Putamen (tissue), 1 donor: ENCODE measurements around the gene MED15.

Experiments
- DNase-seq: peaks from one replicate; pipeline ENCODE4 v3.0.0-alpha.2; 2016; ENCODE audit warnings: low spot score

The MED15 gene

DNA sequence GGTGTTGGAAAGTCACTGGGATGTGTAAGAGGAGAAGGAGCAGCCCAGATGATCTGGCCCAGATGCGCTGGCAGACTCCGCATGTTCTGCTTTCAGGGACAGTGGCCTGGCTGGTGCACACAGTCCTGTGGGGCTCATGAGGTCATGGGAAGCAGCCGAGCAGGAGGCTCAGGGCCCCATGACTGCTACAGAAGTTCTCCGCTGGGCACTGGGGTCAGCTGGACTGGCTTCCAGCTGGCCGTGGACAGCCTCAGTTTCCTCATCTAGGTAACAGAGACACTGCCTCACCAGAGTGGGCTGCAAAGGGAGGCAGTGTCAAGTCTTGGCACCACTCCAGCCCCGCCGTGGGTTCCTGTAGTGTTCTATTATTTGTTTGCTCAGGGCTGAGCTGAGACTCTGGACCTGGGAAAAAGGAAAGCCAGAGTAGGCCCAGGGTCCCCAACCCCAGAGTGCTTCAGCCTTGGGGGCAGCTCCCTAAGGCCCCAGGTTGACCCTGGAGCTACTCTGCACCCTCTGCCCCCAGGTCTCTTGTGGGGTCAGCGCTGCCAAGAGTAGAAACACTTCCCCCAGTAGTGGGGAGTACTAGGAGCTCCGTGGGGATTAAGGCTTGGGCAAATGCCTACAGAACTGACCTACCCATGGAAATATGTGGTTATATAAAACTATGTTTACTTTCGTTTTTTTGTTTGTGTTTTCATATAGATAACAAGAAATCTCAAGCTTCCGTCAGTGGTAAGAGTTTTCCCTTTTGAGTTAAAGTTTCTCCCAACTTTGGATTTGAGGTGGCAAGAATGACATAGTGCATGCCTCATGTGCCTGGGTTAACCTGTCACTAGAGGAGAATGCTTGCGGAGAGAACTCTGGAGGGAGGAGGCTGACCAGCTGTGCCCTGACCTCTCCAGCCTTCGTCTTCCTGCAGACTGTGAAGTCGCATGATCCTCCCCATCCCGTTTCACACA is 45.3 kb downstream of the MED15 start:
- no peak for DNase-seq

DNA sequence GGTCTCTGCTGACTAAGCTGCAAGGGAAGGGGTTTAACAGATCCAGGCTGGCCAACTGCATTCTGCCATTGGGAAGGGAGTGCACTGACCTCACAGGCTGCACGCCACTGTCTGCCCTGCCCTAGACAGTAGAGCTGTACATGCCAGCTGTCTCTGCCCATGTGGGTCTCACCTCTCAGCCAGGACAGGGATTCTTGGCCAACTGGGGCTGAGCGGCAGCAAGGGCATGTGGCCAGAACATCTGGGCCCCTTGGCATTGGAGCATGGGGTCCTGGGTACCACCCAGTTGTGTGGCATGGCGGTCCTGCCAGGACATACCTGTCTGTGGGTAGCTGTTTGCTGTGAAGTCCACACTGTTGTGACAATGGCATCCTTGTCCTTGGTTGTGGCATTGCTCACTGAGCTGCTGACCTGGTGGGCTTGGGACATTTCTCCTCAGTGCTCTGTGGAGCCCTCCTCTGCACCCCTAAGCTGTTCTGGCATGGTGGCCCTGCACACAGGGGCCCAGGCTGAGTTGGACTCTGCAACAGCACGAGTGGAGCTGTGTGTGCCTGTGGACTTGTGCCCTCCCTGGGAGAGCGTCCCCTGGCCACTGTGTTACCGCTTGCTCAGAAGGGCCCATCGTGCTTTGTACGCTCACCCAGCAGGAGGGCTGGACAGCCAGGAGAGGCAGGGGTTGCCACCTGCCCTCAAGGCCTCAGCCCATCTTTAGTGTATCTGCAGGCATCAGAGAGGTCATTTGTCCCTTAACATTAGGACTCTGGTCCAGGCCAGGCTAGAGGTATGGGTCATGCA is 46.7 kb downstream of the MED15 start:
- DNase-seq = no peak

DNA sequence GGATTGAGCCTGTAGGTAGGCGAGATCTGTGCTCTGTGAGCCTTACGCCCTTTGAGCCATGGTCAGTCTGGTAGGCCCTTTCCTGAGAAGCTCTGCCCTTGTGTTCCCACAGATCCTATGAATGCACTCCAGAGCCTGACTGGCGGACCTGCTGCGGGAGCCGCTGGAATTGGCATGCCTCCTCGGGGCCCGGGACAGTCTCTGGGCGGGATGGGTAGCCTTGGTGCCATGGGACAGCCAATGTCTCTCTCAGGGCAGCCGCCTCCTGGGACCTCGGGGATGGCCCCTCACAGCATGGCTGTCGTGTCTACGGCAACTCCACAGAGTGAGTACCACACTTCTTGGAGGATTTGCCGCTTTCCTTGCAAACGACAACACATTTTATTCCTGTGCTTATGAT is 47.4 kb downstream of the MED15 start:
- no peak for DNase-seq

DNA sequence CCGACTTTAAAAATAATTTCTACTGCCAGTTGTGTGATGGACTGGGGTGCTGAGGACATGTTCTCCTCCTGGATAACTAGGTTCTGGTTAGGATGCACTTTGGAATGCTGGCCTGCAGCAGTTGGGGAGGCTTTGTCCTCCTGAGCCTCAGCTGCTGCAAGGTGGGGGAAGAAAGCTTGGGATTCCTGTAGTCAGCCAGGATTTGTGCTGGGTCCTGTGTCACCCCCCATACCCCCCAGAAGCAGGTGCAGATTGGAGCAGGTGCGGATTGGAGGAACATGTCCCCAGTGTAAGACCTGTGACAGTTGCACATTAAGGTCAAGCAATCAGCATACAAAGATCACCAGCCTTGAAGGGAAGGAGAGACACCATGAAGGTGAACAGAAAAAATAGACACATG is 51.1 kb downstream of the MED15 start:
- no peak for DNase-seq

DNA sequence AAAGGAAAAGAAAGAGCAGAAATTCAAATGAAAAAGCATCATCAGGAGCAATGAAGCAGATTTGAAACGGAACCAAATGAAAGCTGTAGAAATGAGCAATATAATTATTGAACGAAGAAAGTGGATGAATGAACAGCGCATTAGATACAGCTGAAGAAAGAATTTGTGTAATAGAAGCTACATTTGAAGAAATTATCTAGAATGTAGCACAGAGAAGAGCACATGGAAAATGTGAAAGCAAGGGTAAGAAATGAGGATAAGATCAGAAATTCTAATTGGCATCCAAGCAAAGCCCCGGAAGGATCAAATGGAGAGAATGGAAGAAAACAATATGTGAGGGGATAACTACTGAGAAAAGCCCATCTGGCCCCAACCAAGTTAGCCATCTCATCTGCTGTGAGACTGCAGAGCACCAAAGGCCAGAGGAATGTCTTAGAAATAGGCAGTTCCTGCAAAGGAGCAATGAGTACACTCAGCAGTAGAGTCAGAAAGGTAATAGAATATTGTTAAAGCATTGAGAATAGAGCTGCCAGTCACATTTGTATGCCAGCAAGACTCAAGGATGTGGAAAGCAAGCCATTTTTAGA is 51.9 kb downstream of the MED15 start:
- no peak for DNase-seq

DNA sequence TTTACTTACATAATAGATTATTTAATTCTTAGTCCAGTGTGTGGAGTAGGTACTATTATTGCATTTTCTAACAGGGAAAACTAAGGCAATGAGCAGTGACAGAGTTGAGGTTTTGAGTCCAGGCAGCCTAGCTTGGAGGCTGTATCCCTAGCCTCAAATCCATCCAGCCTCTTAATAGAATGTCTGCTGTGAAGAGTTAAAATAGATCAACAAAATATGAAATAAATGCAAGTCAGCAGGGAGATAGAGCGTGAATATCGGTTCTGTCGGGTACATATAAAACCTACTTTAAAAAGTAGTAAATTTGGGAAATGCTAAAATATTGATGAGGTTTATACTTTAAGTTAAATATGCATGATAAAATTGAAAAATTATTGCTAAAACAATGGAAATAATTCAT is 53.3 kb downstream of the MED15 start:
- DNase-seq = no peak

DNA sequence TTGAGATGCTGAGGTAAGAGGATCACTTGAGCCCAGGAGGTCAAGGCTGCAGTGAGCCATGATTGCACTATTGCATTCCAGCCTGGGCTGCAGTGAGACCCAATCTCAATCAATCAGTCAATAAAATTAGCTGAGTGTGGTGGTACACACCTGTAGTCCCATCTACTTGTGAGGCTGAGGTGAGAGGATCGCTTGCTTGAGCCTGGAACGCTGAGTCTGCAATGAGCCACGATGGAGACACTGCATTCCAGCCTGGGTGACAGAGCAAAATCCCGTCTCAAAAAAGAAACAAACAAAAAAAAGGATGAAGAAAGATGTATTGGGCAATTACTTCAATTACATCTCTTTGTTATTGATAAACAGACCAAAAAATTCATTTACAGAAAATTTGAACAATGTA is 54.5 kb downstream of the MED15 start:
- DNase-seq = no peak

DNA sequence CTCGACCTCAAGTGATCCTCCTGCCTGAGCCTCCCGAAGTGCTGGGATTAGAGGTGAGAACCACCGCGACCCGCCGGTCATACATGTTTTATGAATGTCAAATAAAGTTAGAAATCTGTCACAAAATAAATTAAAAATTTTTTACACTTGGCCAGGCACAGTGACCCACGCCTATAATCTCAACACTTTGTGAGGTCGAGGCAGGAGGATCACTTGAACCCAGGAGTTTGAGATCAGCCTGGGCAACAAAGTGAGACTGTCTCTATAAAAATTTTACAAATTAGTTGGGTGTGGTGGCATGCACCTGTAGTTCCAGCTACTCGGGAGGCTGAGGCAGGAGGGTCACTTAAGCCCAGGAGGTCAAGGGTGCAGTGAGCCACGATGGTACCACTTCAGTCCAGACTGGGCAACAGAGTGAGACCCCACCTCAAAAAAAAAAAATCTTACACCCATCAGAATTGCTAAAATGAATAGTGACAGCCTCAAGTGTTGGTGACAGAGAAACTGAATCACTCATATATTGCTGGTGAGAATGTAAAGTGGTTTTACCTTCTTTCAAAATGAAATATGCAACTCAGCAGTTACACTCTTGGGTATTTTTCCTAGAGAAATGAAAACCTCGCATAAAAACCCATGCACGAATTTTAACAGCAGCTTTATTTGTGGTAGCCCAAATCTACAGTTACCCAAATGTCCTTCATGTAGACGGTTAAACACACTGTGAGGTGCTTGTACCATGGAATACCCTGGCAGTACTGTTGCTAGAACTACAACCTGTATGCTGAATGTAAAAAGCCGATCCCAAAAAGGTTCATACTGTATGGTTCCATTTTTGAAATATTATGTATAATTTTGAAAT is 55.4 kb downstream of the MED15 start:
- no peak for DNase-seq

DNA sequence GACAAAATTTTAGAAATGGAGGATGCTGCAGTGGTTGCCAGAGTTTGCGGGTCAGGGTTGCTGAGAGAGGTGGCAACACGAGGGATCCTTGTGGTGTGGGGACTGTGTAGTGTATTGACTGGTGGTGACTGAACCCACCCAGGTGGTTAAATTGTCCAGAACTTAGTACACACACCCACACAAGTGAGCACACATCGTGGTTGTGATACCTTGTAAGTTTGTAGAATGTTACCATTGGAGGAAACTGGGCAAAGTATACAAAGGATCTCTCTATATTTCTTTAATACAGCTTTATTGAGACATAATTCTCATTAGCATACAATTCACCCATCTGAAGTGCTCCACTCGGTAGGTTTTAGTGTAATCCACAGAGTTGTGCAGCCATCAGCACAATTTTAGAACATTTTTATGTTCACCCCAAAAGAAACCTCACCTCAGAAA is 56.1 kb downstream of the MED15 start:
- no peak for DNase-seq

DNA sequence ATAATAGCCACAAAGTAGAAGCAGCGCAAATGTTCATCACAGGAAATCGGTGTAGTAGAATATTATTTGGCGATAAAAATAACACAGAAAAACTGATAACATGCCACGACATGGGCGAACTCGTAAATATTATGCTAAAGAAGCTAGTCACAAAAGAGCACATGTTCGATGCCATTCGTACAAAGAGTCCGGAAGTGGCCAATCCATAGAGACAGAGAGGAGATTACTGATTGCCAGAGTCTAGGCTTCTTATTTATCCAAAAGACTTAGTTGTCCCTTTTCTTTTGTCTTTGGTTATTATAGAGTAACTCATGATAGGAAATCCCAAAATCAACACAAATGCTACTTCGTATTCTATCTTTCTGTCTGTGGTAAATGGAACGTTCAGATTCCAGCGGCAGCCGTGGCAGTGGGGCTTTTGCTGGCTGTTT is 56.5 kb downstream of the MED15 start:
- DNase-seq = no peak

DNA sequence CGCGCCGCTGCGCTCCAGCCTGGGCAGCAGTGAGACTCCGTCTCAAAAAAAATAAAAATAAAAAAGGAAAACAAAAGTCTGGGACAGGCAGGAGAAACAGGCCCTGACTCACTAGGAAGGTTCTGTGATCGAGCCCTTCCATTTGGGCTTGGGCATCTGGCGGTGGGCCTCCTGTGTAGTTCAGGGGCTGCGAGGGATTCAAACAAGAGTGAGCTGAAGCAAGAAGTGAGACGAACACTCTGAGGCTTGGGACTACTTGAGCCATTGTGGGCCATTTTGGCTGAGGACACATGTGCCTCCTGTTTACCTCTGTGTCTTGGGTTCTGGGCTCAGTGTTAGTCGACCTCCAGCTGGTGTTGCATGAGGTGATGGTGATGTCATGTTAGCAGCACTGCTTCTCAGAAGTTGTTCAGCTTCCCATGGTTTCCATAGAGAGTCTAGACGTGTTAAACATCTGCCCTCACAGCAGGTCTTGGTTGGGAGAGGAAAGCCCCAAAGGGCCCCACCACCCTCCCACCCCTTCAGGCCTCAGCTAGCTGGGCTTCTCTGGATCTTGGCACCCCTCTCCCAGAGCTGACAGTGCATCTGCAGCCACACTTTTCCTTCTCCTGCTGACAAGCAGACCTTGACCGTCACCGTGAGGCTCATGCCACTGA is 57.8 kb downstream of the MED15 start:
- DNase-seq = no peak

DNA sequence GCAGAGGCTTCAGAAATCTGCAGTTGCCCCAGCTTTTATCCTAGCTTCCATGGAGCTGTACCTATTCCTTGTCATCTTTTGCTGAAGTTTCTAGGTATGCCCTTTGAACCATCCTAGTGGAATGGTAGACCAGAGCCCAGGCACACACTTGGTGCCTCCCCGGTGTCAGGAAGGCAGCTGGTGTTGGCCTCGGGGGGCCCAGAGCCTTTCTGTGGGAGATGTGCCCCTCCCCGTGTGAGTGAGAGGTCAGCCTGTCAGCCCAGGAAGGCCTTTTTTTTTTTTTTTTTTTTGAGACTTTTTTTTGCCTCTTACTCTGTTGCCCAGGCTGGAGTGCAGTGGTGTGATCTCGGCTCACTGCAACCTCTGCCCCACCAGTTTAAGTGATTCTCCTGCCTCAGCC is 58.4 kb downstream of the MED15 start:
- DNase-seq = no peak

DNA sequence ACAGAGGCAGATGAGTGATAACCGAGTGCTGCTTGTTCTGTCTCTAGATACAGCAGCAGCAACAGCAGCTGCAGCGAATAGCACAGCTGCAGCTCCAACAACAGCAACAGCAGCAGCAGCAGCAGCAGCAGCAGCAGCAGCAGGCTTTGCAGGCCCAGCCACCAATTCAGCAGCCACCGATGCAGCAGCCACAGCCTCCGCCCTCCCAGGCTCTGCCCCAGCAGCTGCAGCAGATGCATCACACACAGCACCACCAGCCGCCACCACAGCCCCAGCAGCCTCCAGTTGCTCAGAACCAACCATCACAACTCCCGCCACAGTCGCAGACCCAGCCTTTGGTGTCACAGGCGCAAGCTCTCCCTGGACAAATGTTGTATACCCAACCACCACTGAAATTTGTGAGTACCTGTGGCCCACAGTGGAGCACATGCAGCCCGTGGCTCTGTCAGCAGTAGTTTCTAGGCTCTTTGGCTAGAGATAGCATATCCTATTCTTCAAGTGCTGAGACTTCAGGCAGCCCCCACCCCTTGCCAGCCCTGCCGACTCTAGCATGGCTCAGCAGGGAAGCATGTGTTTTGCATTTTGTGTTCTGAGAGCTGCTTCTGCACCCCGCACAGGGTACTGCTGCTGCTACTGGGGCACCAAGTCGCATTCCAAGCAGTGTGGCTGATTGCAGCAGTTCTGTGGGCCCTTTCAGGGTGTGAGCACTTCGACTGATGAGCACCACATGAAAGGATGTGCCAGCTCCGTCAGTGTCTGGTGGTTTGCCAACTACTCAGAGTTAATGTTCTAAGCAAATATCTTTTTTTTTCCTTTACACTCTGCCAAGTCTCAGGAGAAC is 59.2 kb downstream of the MED15 start:
- DNase-seq = peak; percentile 36

DNA sequence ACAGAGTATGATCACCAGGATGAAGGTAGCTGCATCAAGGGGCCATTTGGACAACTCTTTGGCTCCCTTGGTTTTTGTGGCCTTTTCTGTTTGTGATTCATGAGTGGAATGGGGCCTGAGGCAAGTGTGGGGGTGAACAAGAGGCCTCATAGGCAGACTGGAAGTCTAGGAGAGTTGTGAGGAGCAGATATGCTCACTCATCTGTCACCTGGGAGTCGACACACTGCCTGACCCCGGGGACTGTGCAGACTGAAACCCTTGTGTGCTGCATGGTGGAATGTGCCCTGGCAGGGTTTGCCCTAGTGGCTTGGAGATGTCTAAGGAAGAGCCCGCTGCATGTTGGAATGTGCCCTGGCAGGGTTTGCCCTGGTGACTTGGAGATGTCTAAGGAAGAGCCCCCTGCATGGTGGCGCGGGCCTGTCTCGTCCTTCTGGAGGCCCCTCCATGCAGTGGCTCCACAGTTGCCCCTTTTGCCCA is 60.0 kb downstream of the MED15 start:
- DNase-seq = no peak

DNA sequence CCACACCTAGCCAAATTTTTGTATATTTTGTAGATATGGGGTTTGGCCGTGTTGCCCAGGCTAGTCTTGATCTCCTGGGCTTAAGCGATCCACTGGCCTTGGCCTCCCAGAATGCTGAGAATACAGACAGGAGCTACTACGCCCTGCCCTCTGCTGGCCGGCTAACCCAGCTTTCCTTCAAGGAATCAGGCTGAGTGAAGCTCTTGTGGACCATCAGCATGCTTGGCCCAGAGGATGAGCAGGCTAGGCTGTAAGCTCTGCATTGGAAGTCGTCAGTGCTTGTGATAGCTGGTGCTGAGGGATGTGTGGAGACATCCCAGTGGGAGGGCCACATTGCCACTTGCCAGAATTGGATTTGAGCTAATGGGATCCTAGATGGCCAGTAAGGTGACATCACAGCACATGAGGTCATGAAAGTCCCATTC is 60.6 kb downstream of the MED15 start:
- DNase-seq = no peak

DNA sequence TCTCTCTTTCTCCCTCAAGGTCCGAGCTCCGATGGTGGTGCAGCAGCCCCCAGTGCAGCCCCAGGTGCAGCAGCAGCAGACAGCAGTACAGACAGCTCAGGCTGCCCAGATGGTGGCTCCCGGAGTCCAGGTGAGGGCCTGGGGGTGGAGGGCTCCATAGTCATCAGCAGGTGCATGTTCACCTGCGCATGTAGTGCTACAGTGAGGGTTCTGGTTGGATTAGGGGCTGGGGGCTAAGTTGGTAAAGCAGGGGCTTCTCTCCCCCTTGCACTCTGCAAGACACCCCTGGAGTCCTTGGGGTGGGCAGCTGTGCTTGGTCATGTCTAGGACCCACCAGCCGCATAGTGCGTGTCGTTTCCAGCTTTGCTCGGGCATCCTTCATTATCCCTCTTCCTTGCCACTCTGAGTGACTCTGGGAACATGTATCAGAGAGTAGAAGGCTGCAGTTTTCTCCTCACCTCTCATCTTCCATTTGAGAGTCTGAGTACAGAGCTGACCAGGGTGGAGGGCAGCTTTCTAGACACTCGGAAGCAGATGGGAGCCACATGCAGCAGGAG is 61.2 kb downstream of the MED15 start:
- no peak for DNase-seq

DNA sequence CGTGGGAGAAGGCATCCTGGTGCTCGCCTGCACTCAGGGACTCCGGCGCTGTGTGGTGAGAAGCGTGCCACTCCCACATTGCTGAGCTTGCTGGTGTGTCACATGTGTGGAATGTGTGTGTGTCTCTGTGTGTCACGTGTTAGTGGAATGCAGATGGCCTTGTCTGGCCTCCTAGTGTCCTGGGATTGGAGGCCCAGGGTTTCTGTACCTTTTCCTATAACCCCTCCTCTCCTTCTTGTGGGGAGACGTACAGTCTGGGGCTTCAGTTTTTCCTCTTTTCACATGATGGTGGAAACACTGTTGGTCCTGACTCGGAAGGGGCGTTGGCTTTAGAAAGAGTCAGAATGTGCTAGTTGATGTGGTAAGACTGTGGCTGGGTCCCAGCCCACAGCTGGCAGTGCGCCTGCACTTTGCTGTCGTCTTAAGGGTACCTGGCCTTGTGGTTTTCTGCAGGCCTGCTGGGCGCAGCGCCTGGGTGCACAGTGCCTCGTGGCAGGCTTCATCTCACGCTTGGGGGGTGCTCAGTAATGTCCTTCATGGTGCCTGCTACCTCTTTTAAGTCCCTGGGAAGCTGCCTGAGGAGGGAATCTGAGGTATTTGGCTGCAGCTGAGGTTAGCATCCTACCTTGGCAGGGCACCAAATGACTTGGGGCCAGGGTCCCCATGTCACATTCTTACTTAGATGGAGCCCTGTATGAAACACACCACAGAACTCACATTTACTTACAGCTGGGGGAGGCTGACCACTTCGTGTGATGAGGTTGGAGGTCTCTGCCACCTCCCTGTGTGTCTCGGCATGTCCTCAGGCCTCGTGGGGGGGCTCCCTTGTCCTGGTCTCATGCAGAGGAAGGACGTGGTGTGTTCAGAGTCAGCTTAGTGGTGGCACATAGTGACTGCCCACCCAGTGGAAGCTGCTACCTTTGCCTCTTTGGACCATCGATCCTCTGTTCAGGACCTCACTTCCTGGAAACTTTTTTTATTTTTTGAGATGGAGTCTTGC is 61.9 kb downstream of the MED15 start:
- no peak for DNase-seq

DNA sequence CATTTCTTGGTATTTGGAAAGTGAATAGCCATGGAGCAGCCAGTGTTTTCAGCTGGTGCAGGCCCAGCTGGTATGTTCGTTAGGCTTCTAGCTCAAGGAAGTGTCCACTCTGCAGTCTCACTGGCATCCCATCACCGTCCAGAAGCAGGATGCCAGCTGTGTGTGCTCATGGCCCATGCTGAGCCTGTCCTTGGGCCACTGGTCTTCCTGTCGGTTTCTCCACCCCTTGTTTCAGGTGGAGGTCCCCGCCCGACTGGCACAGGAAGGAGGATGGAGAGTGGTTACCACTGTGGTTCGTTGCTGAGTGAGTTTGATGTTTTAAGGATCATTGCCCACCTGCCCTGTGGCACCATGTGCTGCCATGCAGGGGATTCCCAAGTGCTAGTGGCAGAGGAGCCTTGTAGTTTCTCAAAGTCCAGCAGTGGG is 63.7 kb downstream of the MED15 start:
- no peak for DNase-seq
